GM18870 (cell line): ENCODE measurements around the gene GIPC3.

Source experiments
- ATAC-seq: cut with Tn5 transposase; IDR thresholded peaks from one replicate; pipeline ENCODE4 v1.9.1; 2021; ENCODE audit warnings: moderate library complexity; ENCODE audit not compliant: unreplicated experiment

Gene GIPC3

GRCh38 chr19:3585301-3586126, at the start of gene GIPC3:
GIPC3 (plus strand) TSS chr19:3585478; CDS start chr19:3585598, 120 bp downstream.
- ATAC-seq, result no peak

GRCh38 chr19:3535563-3535965, 49.7 kb upstream of the GIPC3 start:
- ATAC-seq, result no peak

- no peak for ATAC-seq
These were observed 49.3 kb upstream of the GIPC3 start for GRCh38 chr19:3535981-3536380.

DNA sequence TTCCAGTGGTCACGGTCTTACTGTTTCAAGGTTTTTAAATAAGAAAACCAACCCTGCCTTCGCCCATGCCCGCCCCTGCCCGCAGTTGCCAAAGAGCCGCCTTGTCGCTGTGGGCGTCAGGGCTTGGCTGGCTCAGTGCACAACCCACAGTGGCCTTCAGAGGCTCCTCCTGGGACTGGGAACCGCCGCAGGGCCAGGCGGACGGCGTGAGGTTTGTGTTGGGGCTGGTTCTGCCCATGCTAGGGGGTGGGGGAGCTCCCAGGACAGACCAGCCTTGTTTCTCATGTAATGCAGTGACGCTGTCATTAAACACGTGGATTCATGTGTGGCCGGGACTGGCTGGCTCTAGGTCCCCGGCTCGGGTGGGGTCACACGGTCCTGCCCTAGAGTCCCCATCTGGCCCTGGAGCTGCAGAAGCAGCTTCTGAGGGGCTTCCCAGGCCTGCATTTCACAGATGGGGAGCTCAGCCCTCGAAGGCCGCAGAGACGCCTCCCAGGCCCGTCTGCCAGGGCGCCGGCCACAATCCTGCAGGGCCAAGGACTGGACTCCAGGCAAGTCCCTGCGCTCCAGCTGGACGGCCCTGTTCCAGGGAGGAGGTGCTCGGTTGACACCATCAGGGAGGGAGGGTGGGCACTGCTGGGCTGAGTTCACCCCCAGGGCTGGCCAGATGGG, 48.7 kb upstream of the GIPC3 start:
- ATAC-seq, result no peak

GRCh38 chr19:3537101-3537437, 48.2 kb upstream of the GIPC3 start:
- ATAC-seq, result no peak

- no peak for ATAC-seq
These were observed 47.6 kb upstream of the GIPC3 start for GRCh38 chr19:3537438-3538240.

- ATAC-seq, result no peak
These were observed 46.9 kb upstream of the GIPC3 start for GRCh38 chr19:3538258-3538929.

- ATAC-seq, result no peak
These were observed 46.1 kb upstream of the GIPC3 start, which contains the start of gene TEKTIP1 for GRCh38 chr19:3538965-3539755. TEKTIP1 (plus strand) TSS chr19:3539174; CDS start chr19:3539178, 4 bp downstream.

GRCh38 chr19:3539756-3540118, 45.5 kb upstream of the GIPC3 start:
- no peak for ATAC-seq

- no peak for ATAC-seq
These were observed 41.9 kb upstream of the GIPC3 start for GRCh38 chr19:3543150-3544057.

DNA sequence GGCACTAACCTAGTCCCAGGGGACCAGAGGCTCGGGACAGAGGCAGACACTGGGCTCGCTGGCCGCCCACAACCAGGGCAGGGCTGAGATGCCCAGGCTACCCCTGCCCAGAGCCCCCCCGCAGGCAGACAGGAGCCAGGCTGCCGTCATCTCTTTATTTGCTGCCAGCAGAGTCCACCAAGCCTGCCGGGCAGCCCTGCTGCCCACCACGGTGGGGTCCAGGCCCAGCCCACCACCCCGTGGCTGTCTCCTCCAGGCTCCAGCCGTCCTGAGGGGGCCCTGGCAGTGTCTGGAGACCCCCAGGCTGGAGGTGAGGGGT, 41.3 kb upstream of the GIPC3 start:
- no peak for ATAC-seq

- no peak for ATAC-seq
These were observed 40.3 kb upstream of the GIPC3 start for GRCh38 chr19:3544742-3545668.

DNA sequence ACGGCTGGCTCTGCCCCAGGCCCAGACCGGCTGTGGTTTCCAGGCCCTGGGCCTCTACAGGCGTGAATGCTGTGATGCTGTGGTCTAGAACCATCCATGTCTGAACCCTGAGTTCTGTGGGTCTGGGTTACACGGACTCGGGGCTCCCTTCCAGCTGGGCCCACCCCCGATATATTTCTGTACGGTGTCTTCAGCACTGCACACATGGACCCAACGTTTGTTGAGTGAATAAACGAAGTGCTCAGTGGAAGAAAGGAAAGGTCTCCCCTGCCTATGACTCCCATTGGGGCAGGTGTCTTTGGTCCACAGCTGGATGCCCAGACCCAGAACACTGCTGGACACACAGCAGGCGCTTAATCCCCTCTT, 39.6 kb upstream of the GIPC3 start:
- ATAC-seq, result no peak

DNA sequence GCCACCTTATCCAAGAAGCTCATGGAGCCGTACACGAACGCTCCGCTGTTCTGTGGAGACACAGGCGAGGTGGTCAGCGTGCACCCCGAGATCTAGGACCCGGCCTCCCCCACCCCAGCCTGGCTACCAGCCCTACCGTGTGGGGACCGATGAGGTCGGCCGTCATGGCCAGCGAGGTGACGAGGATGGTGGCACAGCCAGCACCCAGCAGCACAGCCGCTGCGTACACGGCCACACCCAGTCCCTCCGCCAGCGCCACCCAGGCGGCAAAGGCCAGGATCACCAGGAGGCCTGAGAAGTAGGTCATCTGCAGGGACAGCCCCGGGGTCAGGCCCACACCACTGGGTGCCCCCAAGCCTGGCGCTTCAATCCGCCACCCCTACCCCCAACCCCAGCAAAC, 39.2 kb upstream of the GIPC3 start:
- ATAC-seq, result no peak

- no peak for ATAC-seq
These were observed 38.0 kb upstream of the GIPC3 start for GRCh38 chr19:3547301-3547731.

- ATAC-seq, result no peak
These were observed 37.5 kb upstream of the GIPC3 start for GRCh38 chr19:3547767-3548282.

- ATAC-seq, result no peak
These were observed 36.7 kb upstream of the GIPC3 start for GRCh38 chr19:3548606-3549005.

DNA sequence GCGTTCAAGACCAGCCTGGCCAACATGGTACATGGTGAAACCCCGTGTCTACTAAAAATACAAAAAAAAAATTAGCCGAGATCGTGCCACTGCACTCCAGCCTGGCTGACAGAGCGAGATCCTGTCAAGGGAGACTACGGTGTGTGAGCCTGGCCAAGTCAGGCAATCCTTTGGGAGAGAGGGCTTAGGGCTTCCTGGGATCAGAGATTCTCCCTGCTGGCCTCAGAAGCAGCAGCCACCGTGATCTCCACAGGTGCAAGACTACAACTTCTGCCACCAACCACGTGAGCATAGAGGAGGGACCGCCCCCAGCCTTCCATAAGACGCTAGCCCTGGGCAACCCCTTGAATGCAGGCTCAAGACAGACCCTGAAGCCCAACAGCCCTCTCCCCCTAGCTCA, 35.5 kb upstream of the GIPC3 start:
- no peak for ATAC-seq
